ENCODE data around the gene RHOJ.

RHOJ gene

DNA sequence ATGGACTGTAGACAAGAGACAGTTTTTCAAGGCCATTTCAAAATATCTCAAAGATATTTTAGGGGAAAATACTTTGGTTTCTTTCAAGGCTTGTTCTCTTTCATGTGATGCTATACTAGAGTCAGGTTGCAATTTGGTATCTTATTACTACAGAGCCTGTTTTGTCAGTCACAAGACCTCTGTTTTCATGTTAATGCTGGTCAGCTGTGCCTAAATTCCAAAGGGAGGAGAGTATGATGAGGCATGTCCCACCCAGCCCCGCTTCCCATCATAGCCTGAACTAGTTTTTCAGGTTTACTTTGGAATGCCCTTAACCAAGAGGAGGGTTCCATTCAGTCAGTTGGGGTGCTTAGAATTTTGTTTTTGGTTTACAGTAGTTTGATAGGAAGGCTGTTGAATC lies 61.9 kb downstream of the RHOJ start:
- no peak for TF ChIP-seq ZFX (IDR thresholded peaks at IDR 0.05)
- TF ChIP-seq, protein P1, sequence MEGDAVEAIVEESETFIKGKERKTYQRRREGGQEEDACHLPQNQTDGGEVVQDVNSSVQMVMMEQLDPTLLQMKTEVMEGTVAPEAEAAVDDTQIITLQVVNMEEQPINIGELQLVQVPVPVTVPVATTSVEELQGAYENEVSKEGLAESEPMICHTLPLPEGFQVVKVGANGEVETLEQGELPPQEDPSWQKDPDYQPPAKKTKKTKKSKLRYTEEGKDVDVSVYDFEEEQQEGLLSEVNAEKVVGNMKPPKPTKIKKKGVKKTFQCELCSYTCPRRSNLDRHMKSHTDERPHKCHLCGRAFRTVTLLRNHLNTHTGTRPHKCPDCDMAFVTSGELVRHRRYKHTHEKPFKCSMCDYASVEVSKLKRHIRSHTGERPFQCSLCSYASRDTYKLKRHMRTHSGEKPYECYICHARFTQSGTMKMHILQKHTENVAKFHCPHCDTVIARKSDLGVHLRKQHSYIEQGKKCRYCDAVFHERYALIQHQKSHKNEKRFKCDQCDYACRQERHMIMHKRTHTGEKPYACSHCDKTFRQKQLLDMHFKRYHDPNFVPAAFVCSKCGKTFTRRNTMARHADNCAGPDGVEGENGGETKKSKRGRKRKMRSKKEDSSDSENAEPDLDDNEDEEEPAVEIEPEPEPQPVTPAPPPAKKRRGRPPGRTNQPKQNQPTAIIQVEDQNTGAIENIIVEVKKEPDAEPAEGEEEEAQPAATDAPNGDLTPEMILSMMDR (conservative IDR thresholded peaks at IDR 0.05), result no peak
- no peak overlapping the region for H3K27ac ChIP-seq

DNA sequence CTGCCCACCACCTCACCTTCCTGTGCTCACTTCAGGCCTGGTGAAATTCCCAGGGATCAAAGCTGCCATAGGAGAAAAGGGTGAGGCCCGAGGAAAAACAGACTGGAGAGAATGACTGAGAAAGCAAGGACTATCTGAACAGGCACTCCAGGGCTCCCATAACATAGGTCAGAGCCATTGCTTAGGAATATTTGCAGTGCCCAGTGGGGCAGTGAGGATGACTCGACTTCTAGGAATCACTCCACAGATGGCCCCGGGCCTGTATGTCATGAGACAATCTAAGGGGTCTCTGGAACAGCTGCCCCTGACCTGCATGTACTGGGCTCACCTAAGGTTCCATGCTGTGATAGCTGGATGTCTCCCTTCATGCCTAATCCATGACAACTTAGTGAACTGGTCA lies 62.9 kb downstream of the RHOJ start:
- TF ChIP-seq, protein P1 (conservative IDR thresholded peaks at IDR 0.05), result no peak
- no peak for TF ChIP-seq ZFX (IDR thresholded peaks at IDR 0.05)
- no peak overlapping the region for H3K27ac ChIP-seq

GRCh38 chr14:63268771-63269170 lies 64.5 kb downstream of the RHOJ start:
- no peak overlapping the region for H3K27ac ChIP-seq
- no peak for TF ChIP-seq ZFX (IDR thresholded peaks at IDR 0.05)
- TF ChIP-seq, protein P1 (conservative IDR thresholded peaks at IDR 0.05), result no peak

DNA sequence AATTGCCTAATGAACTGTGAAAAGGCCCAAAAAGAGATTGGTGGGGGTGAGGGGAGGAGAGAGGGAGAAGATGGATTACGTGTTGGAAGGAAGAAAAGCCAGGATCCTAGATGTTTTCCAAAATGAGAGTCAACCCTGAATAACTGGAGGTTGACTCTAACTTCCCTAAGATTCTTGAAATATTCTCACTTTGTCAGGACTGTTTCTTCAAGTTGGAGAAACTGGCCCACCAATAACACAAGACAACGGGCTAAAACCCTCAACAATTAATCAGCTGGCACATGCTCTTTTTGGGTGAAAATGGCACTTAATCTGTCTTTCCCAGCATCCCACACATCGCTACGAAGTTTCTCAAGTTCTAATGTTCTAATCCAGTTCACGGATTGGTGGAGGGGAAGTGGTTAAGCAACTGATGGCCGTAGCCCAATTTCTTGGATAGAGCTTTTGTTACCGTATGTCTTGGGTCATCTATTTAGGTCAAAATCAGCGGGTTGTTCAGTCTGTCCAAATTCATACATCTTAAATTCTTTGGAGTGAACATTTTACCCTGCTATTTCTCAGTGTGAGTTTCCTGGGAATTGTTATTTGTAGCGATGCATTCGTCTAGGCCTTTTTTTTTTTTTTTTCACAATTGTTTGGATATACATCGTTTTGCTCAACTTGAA lies 65.5 kb downstream of the RHOJ start:
- TF ChIP-seq ZFX (IDR thresholded peaks at IDR 0.05), result no peak
- TF ChIP-seq, protein P1 (conservative IDR thresholded peaks at IDR 0.05), result no peak
- no peak overlapping the region for H3K27ac ChIP-seq

DNA sequence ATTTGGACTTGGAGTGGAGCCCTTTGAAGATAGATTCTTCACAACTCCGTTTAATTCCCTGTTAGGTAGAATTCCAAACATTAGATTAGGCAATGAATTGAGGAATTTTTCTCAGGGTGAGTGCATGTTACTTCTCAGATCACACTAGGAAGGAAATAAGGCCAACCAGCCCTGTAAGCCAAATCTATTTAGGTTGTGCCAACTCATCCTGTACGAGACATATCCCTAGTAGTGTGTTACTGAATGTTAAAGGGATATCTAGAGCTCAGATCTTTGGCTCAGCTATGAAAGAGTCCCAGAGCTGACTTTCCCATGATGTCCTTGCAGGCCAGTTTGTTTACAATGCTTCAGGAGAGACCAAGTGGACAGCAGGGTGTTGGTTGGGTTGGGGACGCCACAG lies 68.9 kb downstream of the RHOJ start:
- H3K27ac ChIP-seq, result no peak overlapping the region
- TF ChIP-seq ZFX (IDR thresholded peaks at IDR 0.05), result no peak
- TF ChIP-seq, protein P1 (conservative IDR thresholded peaks at IDR 0.05), result no peak

- TF ChIP-seq ZFX (IDR thresholded peaks at IDR 0.05), result no peak
- TF ChIP-seq, protein P1 (conservative IDR thresholded peaks at IDR 0.05), result no peak
- H3K27ac ChIP-seq, result no peak overlapping the region
Observed at GRCh38 chr14:63273717-63274655, 69.7 kb downstream of the RHOJ start.

GRCh38 chr14:63275611-63276010 lies 71.4 kb downstream of the RHOJ start:
- no peak for TF ChIP-seq ZFX (IDR thresholded peaks at IDR 0.05)
- TF ChIP-seq, protein P1 (conservative IDR thresholded peaks at IDR 0.05), result no peak
- H3K27ac ChIP-seq, result no peak overlapping the region

Data from C4-2B (cell line).